A549 (cell line): ENCODE measurements around the gene YPEL4. TPM values are rescaled to one million over a fixed set of nuclear protein-coding genes. Genes with fewer than 3 reads are reported as not detected.

ENCODE experiments used
- ATAC-seq, 2 experiments: fragments of 200-7000 bp in 1 of 2; fragments of >200 bp in 1 of 2; cut with Nextera tagmentation in 1 of 2; cut with Tn5 transposase in 1 of 2; 3 replicates each; pipeline versions ENCODE4 v1.8.0 to v1.9.1; 2018 to 2020; ENCODE audit warnings: mild to moderate bottlenecking in 1 of 2, moderate library complexity in 1 of 2
- CTCF ChIA-PET: fragments of 300-600 bp; sonication (Branson Sonifier 250); formaldehyde crosslinking; extraction: SDS; loops from one replicate; lab custom pipeline; 2021; ENCODE audit warnings: antibody characterized with exemption, inconsistent platforms; lab: Yijun Ruan, JAX
- POLR2A ChIA-PET: fragments of 350-600 bp; formaldehyde crosslinking; extraction: SDS; loops from one replicate; lab custom pipeline; 2021; ENCODE audit warnings: antibody characterized with exemption, inconsistent platforms; lab: Yijun Ruan, JAX
- DNase-seq, 2 experiments: peaks; one replicate each; pipeline versions ENCODE4 v3.0.0 to v3.0.0-alpha.2; 2011 to 2016; ENCODE audit warnings: low read depth in 1 of 2, low spot score in 1 of 2
- FAIRE-seq: peaks from 2 replicates; lab custom pipeline; 2011; peaks lifted over from hg19 to GRCh38; lab: Jason Lieb, UNC
- H3K27ac ChIP-seq, 2 experiments: fragments of >200 bp; sonication (Bioruptor Twin); formaldehyde crosslinking; 3 replicates each; pipeline ENCODE4 v1.5.1; 2016 to 2017
- H3K4me1 ChIP-seq: fragments of >200 bp; sonication (Bioruptor Twin); formaldehyde crosslinking; 3 replicates; pipeline ENCODE4 v1.6.1; 2016
- H3K4me2 ChIP-seq: fragments of >200 bp; sonication (Bioruptor Twin); formaldehyde crosslinking; 3 replicates; pipeline ENCODE4 v1.6.1; 2016
- H3K4me3 ChIP-seq: fragments of >200 bp; sonication (Bioruptor Twin); formaldehyde crosslinking; 3 replicates; pipeline ENCODE4 v1.5.1; 2016
- H3K9me3 ChIP-seq: fragments of >200 bp; sonication (Bioruptor Twin); formaldehyde crosslinking; 3 replicates; pipeline ENCODE4 v1.6.1; 2016
- CEBPB ChIP-seq, 2 experiments: fragments of >200 bp in 1 of 2; sonication (Bioruptor Twin) in 1 of 2; formaldehyde crosslinking in 1 of 2; IDR thresholded peaks; 2 replicates each; pipeline ENCODE4 v1.6.1; 2012 to 2016
- CHD4 ChIP-seq: fragments of 200-600 bp; sonication (generic); IDR thresholded peaks from 2 replicates; pipeline ENCODE4 v1.6.1; 2016; ENCODE audit warnings: antibody characterized with exemption, mild to moderate bottlenecking, borderline replicate concordance
- EP300 ChIP-seq, 2 experiments: fragments of >200 bp; sonication (Bioruptor Twin); formaldehyde crosslinking; IDR thresholded peaks; 2 replicates in 1 of 2; 3 replicates in 1 of 2; pipeline ENCODE4 v1.6.1; 2016 to 2017
- ESRRA ChIP-seq: fragments of 150-350 bp; IDR thresholded peaks from 2 replicates; pipeline ENCODE4 v1.6.1; 2014; ENCODE audit warnings: mild to moderate bottlenecking, low read length, borderline replicate concordance
- FOSB ChIP-seq: fragments of 250-450 bp; sonication (Bioruptor Pico); IDR thresholded peaks from 2 replicates; pipeline ENCODE4 v1.5.0; 2020; ENCODE audit warnings: mild to moderate bottlenecking, moderate library complexity
- FOSL2 ChIP-seq, 2 experiments: fragments of 450-650 bp in 1 of 2; fragments of >200 bp in 1 of 2; sonication (Bioruptor Twin) in 1 of 2; formaldehyde crosslinking; IDR thresholded peaks; 2 replicates each; pipeline versions ENCODE4 v1.5.0 to v1.6.1; 2016 to 2020; ENCODE audit warnings: mild to moderate bottlenecking in 1 of 2, moderate library complexity in 1 of 2
- GATA3 ChIP-seq: IDR thresholded peaks from 2 replicates; pipeline ENCODE4 v1.6.1; 2012; ENCODE audit warnings: borderline replicate concordance
- HDAC2 ChIP-seq: fragments of 200-600 bp; sonication (generic); IDR thresholded peaks from 2 replicates; pipeline ENCODE4 v1.6.1; 2016
- HMGXB4 ChIP-seq: fragments of 250-450 bp; sonication (Bioruptor Pico); IDR thresholded peaks from 2 replicates; pipeline ENCODE4 v1.5.0; 2021; ENCODE audit warnings: mild to moderate bottlenecking, moderate library complexity, borderline replicate concordance
- HOXB13 ChIP-seq: fragments of 250-450 bp; sonication (Bioruptor Pico); IDR thresholded peaks from 2 replicates; pipeline ENCODE4 v1.5.0; 2020; ENCODE audit warnings: low read depth, mild to moderate bottlenecking, moderate library complexity
- HOXB5 ChIP-seq: fragments of 250-450 bp; sonication (Bioruptor Pico); IDR thresholded peaks from 2 replicates; pipeline ENCODE4 v1.5.0; 2020; ENCODE audit warnings: mild to moderate bottlenecking, moderate library complexity
- JUNB ChIP-seq: fragments of >200 bp; sonication (Bioruptor Twin); formaldehyde crosslinking; IDR thresholded peaks from 2 replicates; pipeline ENCODE4 v1.6.1; 2016
- KDM5A ChIP-seq: fragments of 200-600 bp; sonication (generic); IDR thresholded peaks from 2 replicates; pipeline ENCODE4 v1.6.1; 2016; ENCODE audit warnings: antibody characterized with exemption, mild to moderate bottlenecking
- MYC ChIP-seq: IDR thresholded peaks from 2 replicates; pipeline ENCODE4 v1.6.1; 2012; ENCODE audit warnings: mild to moderate bottlenecking, inconsistent platforms, low read length, improper control_type of control experiment, borderline replicate concordance
- NFE2L2 ChIP-seq: fragments of 150-350 bp; conservative IDR thresholded peaks from 2 replicates; pipeline ENCODE4 v1.6.1; 2014; ENCODE audit warnings: low read length
- POLR2AphosphoS2 ChIP-seq: conservative IDR thresholded peaks from 2 replicates; pipeline ENCODE4 v1.6.1; 2012; ENCODE audit warnings: low read length, improper control_type of control experiment, inconsistent platforms
- RAD21 ChIP-seq, 2 experiments: fragments of >200 bp in 1 of 2; sonication (Bioruptor Twin) in 1 of 2; formaldehyde crosslinking in 1 of 2; IDR thresholded peaks in 1 of 2; conservative IDR thresholded peaks in 1 of 2; 2 replicates in 1 of 2; 3 replicates in 1 of 2; pipeline ENCODE4 v1.6.1; 2012 to 2018; ENCODE audit warnings: inconsistent platforms in 1 of 2
- RCOR1 ChIP-seq: fragments of 150-350 bp; IDR thresholded peaks from 2 replicates; pipeline ENCODE4 v1.6.1; 2014; ENCODE audit warnings: antibody characterized with exemption, low read length, low read depth
- RNF2 ChIP-seq: fragments of 200-600 bp; sonication (generic); IDR thresholded peaks from 2 replicates; pipeline ENCODE4 v1.6.1; 2016; ENCODE audit warnings: low read depth, mild to moderate bottlenecking, antibody characterized with exemption, moderate library complexity, borderline replicate concordance
- USF2 ChIP-seq: fragments of 450-650 bp; IDR thresholded peaks from 2 replicates; pipeline ENCODE4 v1.6.1; 2014; ENCODE audit warnings: antibody characterized with exemption
- ZSCAN20 ChIP-seq: fragments of 250-450 bp; sonication (Bioruptor Pico); IDR thresholded peaks from 2 replicates; pipeline ENCODE4 v1.8.0; 2022; ENCODE audit warnings: mild to moderate bottlenecking, moderate library complexity
- WGBS: methylation state at CpG from one replicate; pipeline ENCODE4 v1.1.6; 2017; ENCODE audit errors: missing lambda C conversion rate; 5-methylcytosine and 5-hydroxymethylcytosine counted together
- polyA plus RNA-seq, 4 experiments: library from polyadenylated mRNA; depleted of rRNA in 3 of 4; stranded (reverse); fragments of >200 nt; fragmentation: RNase III in 1 of 4; extraction: RNeasy Plus Mini Kit Qiagen cat#74134 plus additional on column Dnase treatment in 1 of 4; gene quantifications; 2 replicates in 3 of 4; 3 replicates in 1 of 4; pipeline ENCODE4 v1.2.3, GENCODE V29; 2011 to 2017
- TF ChIP-seq, protein P1 (sequence below): fragments of 150-350 bp; IDR thresholded peaks from 2 replicates; pipeline ENCODE4 v1.6.1; 2014; ENCODE audit warnings: low read depth, mild to moderate bottlenecking, low read length

The YPEL4 gene
- polyA plus RNA-seq, 2 of the 4 experiments (the other 2 are of a cell fraction): 0.04 to 0.06 TPM

DNA sequence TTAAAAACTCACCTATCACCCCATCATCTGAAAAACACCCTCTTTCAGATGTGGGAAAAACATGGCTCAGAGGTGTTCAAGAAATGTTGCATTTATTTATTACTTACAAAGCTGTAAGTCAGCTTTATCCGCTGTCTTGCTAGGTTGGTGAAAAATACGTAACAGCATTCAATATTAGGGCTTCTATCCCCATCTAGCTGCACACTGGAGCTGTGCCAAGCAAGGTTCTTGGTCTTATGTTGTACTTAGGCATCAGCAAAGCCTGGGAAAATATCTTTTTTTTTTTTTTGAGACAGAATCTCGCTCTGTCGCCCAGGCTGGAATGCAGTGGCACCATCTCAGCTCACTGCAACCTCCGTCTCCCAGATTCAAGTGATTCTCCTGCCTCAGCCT is 44.7 kb downstream of the YPEL4 start:
- no peak for TF ChIP-seq USF2
- no peak for TF ChIP-seq HDAC2
- no peak for TF ChIP-seq KDM5A
- no peak for TF ChIP-seq FOSL2 (IDR thresholded peaks at IDR 0.05)
- TF ChIP-seq FOSL2 (CRISPR knock-in tag; IDR thresholded peaks at IDR 0.05): no peak
- no peak for TF ChIP-seq FOSB (CRISPR knock-in tag)
- no peak for TF ChIP-seq HMGXB4 (CRISPR knock-in tag)
- TF ChIP-seq HOXB13 (CRISPR knock-in tag): no peak
- no peak for TF ChIP-seq HOXB5 (CRISPR knock-in tag)
- no peak for TF ChIP-seq RNF2
- no peak for TF ChIP-seq GATA3
- TF ChIP-seq NFE2L2: no peak
- TF ChIP-seq EP300 (IDR thresholded peaks at IDR 0.05): no peak
- no peak for TF ChIP-seq CEBPB (IDR thresholded peaks at IDR 0.05)
- TF ChIP-seq RCOR1: no peak
- no peak for TF ChIP-seq ESRRA
- Histone ChIP-seq H3K4me3 (no peak overlapping the region), H3K9me3 (no peaks in the 10 kb centered on the region), H3K4me1 (no peaks in the 10 kb centered on the region), H3K27ac (no peak overlapping the region), H3K4me2 (no peak overlapping the region)
- ChIA-PET POLR2A (no interaction called here), CTCF (interaction anchor here (0.6 to 0.7 kb wide), 3 partner anchors 19 to 442 kb away, joined by 4 to 5 read pairs (median 5); no protein-coding TSS in a partner anchor)
- FAIRE-seq (no peak), ATAC-seq (no peak), DNase-seq (no peak)
- 66% methylated on average over 5 of the region's 5 CpGs for whole genome bisulfite sequencing

DNA sequence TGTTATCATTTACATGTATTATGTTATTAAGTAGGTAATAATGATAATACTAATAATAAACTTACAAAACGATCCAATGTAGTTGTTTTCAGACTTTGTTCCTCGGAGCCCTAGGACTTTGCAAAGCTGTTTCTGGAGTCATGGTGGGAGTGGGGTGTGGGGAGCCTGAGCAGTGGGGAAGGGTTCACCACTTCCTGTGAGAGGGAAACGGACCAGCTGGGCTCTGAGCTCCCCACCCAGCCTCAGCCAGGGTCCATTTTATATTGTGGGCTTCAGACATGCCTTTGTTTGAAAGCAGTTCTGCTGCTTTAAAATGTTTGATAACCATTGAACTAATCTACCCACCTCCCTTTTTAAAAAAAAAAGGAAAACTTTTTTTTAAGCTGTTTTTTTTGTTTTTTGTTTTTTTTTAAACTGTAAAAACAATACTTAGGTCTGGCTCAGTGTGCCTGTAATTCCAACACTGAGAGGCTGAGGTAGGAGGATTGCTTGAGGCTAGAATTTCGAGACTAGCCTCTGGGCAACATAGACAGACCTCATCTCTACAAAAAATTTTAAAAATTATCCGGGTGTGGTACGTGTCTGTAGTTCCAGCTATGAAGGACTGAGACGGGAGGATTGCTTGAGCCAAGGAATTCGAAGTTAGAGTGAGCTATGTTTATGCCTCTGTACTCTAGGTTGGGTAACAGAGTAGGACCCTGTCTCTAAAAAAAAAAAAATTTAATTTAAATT is 45.2 kb downstream of the YPEL4 start:
- ATAC-seq: no peak
- H3K4me1 ChIP-seq: no peaks in the 10 kb centered on the region
- no peak for FAIRE-seq
- ChIA-PET POLR2A (no interaction called here), CTCF (interaction anchor here (0.6 to 0.8 kb wide), 4 partner anchors 20 to 441 kb away, joined by 3 to 5 read pairs (median 4); partner anchors contain the start of gene UBE2L6)
- TF ChIP-seq MYC (no peak), POLR2AphosphoS2 (no peak)
- DNase-seq: no peak
- H3K9me3 ChIP-seq: no peaks in the 10 kb centered on the region
- WGBS: 15% methylated on average over 8 of the region's 8 CpGs
- H3K4me2 ChIP-seq: no peak overlapping the region
- H3K4me3 ChIP-seq: no peak overlapping the region
- no peak overlapping the region for H3K27ac ChIP-seq

DNA sequence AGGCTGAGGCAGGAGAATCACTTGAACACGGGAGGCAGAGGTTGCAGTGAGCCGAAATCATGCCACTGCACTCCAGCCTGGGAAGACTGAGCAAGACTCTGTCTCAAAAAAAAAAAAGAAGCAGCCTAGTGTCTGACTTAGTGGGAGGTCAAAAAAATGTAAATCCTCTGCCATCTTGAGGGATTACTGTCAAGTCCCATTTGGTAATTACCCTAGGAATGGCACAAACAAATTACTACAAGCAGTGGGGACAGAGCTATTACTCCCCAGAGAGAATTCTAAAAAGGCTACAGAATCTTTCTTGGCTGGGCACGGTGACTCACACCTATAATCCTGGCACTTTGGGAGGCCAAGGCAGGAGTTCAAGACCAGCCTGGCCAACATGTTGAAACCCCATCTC is 48.4 kb downstream of the YPEL4 start:
- FAIRE-seq (no peak), DNase-seq (no peak), ATAC-seq (no peak)
- Histone ChIP-seq H3K9me3 (no peaks in the 10 kb centered on the region), H3K4me2 (no peak overlapping the region), H3K4me3 (no peak overlapping the region), H3K4me1 (peaks cover 7% of the 10 kb centered on the region; the same call in 1 of the 3 replicates), H3K27ac (no peak overlapping the region)
- 70% methylated on average over 3 of the region's 3 CpGs for WGBS
- ChIA-PET CTCF (interaction anchor here (2.3 to 3.2 kb wide), 2 partner anchors 33 to 43 kb away, joined by 5 to 14 read pairs; partner anchors contain the start of gene UBE2L6), POLR2A (no interaction called here)
- TF ChIP-seq, protein P1, sequence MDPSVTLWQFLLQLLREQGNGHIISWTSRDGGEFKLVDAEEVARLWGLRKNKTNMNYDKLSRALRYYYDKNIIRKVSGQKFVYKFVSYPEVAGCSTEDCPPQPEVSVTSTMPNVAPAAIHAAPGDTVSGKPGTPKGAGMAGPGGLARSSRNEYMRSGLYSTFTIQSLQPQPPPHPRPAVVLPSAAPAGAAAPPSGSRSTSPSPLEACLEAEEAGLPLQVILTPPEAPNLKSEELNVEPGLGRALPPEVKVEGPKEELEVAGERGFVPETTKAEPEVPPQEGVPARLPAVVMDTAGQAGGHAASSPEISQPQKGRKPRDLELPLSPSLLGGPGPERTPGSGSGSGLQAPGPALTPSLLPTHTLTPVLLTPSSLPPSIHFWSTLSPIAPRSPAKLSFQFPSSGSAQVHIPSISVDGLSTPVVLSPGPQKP: no peak
- no peak for TF ChIP-seq ZSCAN20 (CRISPR knock-in tag)
- TF ChIP-seq CHD4: no peak
- no peak for TF ChIP-seq RAD21 (conservative IDR thresholded peaks at IDR 0.05 in 1 of 2, IDR thresholded peaks at IDR 0.05 in 1 of 2)
- no peak for TF ChIP-seq JUNB
